Skeletal muscle tissue (tissue), 4 donors: ENCODE data around the gene FCAR. TPM values are rescaled to one million over a fixed set of nuclear protein-coding genes. Genes with fewer than 3 reads are reported as not detected.
"Not testable (repeated sequence)": the region's sequence is repeated elsewhere in the genome, so short reads cannot be mapped to it uniquely, and the experiment has no call there.

Experiments used
- H3K27ac ChIP-seq: one replicate; pipeline ENCODE4 v1.7.0; 2013; ENCODE audit warnings: mild to moderate bottlenecking, low read depth, low read length, inconsistent platforms
- H3K27me3 ChIP-seq, 3 donors: one replicate each; pipeline ENCODE4 v1.7.0; 2013; ENCODE audit warnings: low read length in 3 of 3; ENCODE audit not compliant: control insufficient read depth in 3 of 3, insufficient read depth in 3 of 3
- H3K36me3 ChIP-seq, 3 donors: one replicate each; pipeline ENCODE4 v1.7.0; 2013; ENCODE audit warnings: low read length in 3 of 3; ENCODE audit not compliant: control insufficient read depth in 3 of 3, insufficient read depth in 3 of 3
- H3K4me1 ChIP-seq, 3 donors: one replicate each; pipeline ENCODE4 v1.7.0; 2013; ENCODE audit warnings: low read length in 3 of 3, mild to moderate bottlenecking in 3 of 3; ENCODE audit not compliant: control insufficient read depth in 3 of 3, insufficient read depth in 3 of 3
- H3K4me3 ChIP-seq, 3 donors: one replicate each; pipeline ENCODE4 v1.7.0; 2013; ENCODE audit warnings: low read length in 3 of 3
- H3K9ac ChIP-seq, 3 donors: one replicate each; pipeline ENCODE4 v1.7.0; 2013; ENCODE audit warnings: low read length in 3 of 3, mild to moderate bottlenecking in 3 of 3, moderate library complexity in 2 of 3, low read depth in 1 of 3
- H3K9me3 ChIP-seq, 3 donors: one replicate each; pipeline ENCODE4 v1.7.0; 2013; ENCODE audit warnings: low read length in 3 of 3; ENCODE audit not compliant: control insufficient read depth in 3 of 3
- total RNA-seq: library from RNA; depleted of rRNA; stranded (reverse); fragments of >200 nt; gene quantifications from one replicate; pipeline ENCODE4 v1.2.3, GENCODE V29; 2014
- donor health status: Osteomylitis.

The FCAR gene
- 1.0 TPM for total RNA-seq

GRCh38 chr19:54873990-54874389, at the start of gene FCAR:
TSS of gene FCAR (plus strand) at chr19:54874235. CDS start at chr19:54874290, 55 bp downstream.
- Histone ChIP-seq H3K9ac (no peak within 1 kb of the TSS), H3K27ac (no peak within 1 kb of the TSS), H3K4me1 (no peaks in the 10 kb centered on the region), H3K36me3 (no peaks in the 10 kb centered on the region), H3K27me3 (no peaks in the 10 kb centered on the region), H3K4me3 (no peak within 1 kb of the TSS), H3K9me3 (no peaks in the 10 kb centered on the region)

DNA sequence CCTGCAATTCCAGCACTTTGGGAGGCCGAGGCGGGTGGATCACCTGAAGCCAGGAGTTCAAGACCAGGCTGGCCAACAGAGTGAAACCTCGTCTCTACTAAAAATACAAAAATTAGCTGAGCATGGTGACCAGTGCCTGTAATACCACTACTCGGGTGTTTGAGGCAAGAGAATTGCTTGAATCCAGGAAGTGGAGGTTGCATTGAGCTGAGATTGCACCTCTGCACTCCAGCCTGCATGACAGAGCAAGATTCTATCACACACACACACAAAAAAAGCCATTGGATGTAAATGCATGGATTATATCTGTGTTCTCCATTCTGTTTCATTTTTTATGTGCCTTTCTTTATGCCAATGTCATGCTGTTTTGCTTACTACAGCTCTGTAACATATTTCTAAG, 49.6 kb upstream of the FCAR start:
- not testable (repeated sequence) for H3K27ac ChIP-seq, H3K4me3 ChIP-seq, H3K27me3 ChIP-seq, H3K36me3 ChIP-seq, H3K4me1 ChIP-seq, H3K9me3 ChIP-seq, H3K9ac ChIP-seq

DNA sequence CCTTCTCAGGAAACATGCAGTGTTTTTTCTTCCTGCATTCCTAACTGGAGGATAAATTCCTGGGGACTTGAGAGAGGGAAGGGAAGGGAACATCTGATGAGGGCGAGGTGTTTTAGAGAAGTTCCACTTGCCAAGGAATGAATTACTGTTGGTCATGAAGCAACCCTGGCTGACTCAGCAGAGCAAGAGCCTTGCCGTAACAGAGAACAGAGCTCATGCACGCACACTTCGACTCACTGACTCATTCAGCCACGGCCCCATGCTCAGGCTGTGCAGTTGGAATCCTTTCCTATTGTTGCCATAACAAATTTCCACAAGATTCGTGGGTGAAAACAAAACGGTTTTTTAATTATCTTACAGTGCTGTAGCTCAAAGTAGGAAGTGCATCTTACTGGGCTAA, 48.7 kb upstream of the FCAR start:
- H3K9me3 ChIP-seq, H3K36me3 ChIP-seq, H3K4me1 ChIP-seq, H3K27me3 ChIP-seq, H3K4me3 ChIP-seq, H3K9ac ChIP-seq, H3K27ac ChIP-seq: not testable (repeated sequence)

DNA sequence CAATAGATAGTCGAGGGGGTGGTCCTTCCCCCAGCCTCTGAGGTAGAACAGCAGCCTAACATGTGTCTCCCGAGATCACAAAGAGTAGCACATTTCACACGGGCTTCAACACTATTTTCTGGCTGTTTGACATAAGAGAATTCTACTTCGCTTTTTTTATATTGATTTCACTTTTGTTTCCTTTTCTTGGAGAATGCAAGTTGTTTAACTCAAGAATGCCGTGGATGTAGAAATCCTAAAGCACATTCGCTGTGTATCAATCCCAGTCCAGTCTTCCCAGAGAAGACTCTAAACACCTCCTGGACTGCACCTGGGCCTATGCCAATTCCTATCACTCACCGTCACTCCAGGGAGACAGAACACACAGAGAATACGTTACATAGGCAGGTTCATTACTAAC, 46.0 kb upstream of the FCAR start:
- H3K9me3 ChIP-seq, H3K27me3 ChIP-seq, H3K27ac ChIP-seq, H3K4me1 ChIP-seq, H3K9ac ChIP-seq, H3K4me3 ChIP-seq, H3K36me3 ChIP-seq: not testable (repeated sequence)

GRCh38 chr19:54832496-54832895, 41.5 kb upstream of the FCAR start, which contains the start of gene KIR2DS4:
TSS of gene KIR2DS4 (plus strand) at chr19:54832676.
- H3K36me3 ChIP-seq, H3K27me3 ChIP-seq, H3K27ac ChIP-seq, H3K9ac ChIP-seq, H3K4me1 ChIP-seq, H3K9me3 ChIP-seq, H3K4me3 ChIP-seq: not testable (repeated sequence)

- H3K27me3 ChIP-seq, H3K9me3 ChIP-seq, H3K27ac ChIP-seq, H3K36me3 ChIP-seq, H3K4me1 ChIP-seq, H3K4me3 ChIP-seq, H3K9ac ChIP-seq: not testable (repeated sequence)
These were observed 38.9 kb upstream of the FCAR start for GRCh38 chr19:54835126-54835525.

- H3K36me3 ChIP-seq, H3K4me1 ChIP-seq, H3K9ac ChIP-seq, H3K27ac ChIP-seq, H3K9me3 ChIP-seq, H3K4me3 ChIP-seq, H3K27me3 ChIP-seq: not testable (repeated sequence)
These were observed 36.5 kb upstream of the FCAR start for GRCh38 chr19:54837522-54837921.

DNA sequence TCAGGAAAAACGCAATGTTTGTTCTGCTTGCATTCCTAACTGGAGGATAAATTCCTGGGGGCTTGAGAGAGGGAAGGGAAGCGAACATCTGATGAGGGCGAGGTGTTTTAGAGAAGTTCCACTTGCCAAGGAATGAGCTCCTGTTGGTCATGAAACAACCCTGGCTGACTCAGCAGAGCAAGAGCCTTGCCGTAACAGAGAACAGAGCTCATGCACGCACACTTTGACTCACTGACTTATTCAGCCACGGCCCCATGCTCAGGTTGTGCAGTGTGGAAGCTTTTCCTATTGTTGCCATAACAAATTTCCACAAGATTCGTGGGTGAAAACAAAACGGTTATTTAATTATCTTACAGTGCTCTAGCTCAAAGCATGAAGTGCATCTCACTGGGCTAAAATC, 30.9 kb upstream of the FCAR start:
- not testable (repeated sequence) for H3K27me3 ChIP-seq, H3K36me3 ChIP-seq, H3K4me3 ChIP-seq, H3K27ac ChIP-seq, H3K9me3 ChIP-seq, H3K4me1 ChIP-seq, H3K9ac ChIP-seq

- not testable (repeated sequence) for H3K4me3 ChIP-seq, H3K36me3 ChIP-seq, H3K9ac ChIP-seq, H3K27ac ChIP-seq, H3K9me3 ChIP-seq, H3K4me1 ChIP-seq, H3K27me3 ChIP-seq
These were observed 23.9 kb upstream of the FCAR start, which contains the start of gene KIR3DL2 for GRCh38 chr19:54850061-54850640. TSS of gene KIR3DL2 (plus strand) at chr19:54850443. CDS start at chr19:54850476, 33 bp downstream.

DNA sequence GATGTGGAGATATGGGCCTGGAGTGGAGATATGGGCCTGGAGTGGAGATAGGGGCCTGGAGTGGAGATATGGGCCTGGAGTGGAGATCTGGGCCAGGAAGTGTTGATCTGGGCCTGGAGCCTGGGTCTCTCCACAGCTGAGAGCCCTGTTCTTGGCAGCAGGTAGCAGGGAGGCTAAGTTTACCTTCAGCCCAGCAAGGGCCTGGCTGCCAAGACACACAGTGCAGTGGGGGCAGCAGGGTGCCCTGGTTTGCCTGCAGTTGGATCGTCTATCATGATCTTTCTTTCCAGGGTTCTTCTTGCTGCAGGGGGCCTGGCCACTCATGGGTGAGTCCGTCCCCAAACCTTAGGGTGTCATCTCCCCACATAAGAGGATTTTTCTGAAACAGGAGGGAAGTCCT, 23.1 kb upstream of the FCAR start:
- Histone ChIP-seq H3K4me1 (no peaks in the 10 kb centered on the region), H3K4me3 (no peak overlapping the region), H3K9me3 (no peaks in the 10 kb centered on the region)

DNA sequence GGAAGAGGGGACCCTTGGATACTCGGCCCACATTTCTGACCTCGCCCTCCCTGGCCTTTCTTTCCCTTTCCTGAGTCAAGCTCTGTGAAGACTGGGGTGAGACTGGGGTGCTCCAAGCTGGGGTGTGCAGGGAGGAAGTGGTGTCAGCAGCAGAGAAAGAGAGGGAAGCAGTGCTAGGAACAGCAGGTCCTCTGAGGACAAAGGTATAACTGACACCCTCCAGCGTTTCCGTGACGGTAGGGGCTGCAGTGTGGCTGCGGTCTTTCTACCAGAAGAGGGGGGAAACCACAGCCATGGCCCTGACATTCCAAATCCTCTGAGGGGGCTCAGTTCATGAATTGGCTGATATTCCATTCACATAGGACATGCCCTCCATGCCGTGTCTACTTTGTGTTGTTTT, 22.7 kb upstream of the FCAR start:
- H3K4me3 ChIP-seq: no peak overlapping the region
- H3K9ac ChIP-seq: no peak overlapping the region
- H3K36me3 ChIP-seq: no peaks in the 10 kb centered on the region
- no peak overlapping the region for H3K27ac ChIP-seq
- peaks cover 0 to 4% (median 0%) of the 10 kb centered on the region in 3 donors for H3K27me3 ChIP-seq
- no peaks in the 10 kb centered on the region for H3K4me1 ChIP-seq
- no peaks in the 10 kb centered on the region for H3K9me3 ChIP-seq

More for the DNA sequence above, 23.1 kb upstream of the FCAR start:
- Histone ChIP-seq H3K9ac (no peak overlapping the region), H3K27ac (no peak overlapping the region), H3K36me3 (no peaks in the 10 kb centered on the region), H3K27me3 (peaks cover 0 to 4% (median 0%) of the 10 kb centered on the region in 3 donors)
